Activated naive CD8-positive, alpha-beta T cell treated with anti-CD3 and anti-CD28 coated beads, Interleukin-2, amount 50 U/mL, for 24 hours (primary cell): ENCODE data around the gene TMEM44.
A peak's percentile ranks its signal among the peaks of the same experiment; 100 is the strongest.

Experiments
- ATAC-seq: fragments of 150-1000 bp; cut with Tn5 transposase; one replicate; pipeline ENCODE4 v1.10.0; 2021
- DNase-seq: peaks from one replicate; pipeline ENCODE4 v3.0.0; 2021
- H3K27ac Mint-ChIP-seq: one replicate; pipeline ENCODE4 v1.8.0; 2021; ENCODE audit warnings: mild to moderate bottlenecking, mixed read lengths
- H3K27me3 Mint-ChIP-seq: one replicate; pipeline ENCODE4 v1.8.0; 2021; ENCODE audit warnings: mixed read lengths
- H3K36me3 Mint-ChIP-seq: one replicate; pipeline ENCODE4 v1.8.0; 2021; ENCODE audit warnings: low read depth, mixed read lengths
- H3K4me1 Mint-ChIP-seq: one replicate; pipeline ENCODE4 v1.8.0; 2021; ENCODE audit warnings: mixed read lengths
- H3K4me3 Mint-ChIP-seq: one replicate; pipeline ENCODE4 v1.8.0; 2021; ENCODE audit warnings: mild to moderate bottlenecking, moderate library complexity, mixed read lengths
- H3K9me3 Mint-ChIP-seq: one replicate; pipeline ENCODE4 v1.8.0; 2021; ENCODE audit warnings: mixed read lengths

Gene TMEM44

GRCh38 chr3:194633349-194634004, at the start of gene TMEM44:
Gene TMEM44, minus strand, starts transcription at chr3:194633419. Its CDS starts 204 bp downstream, at chr3:194633215.
- H3K4me1 Mint-ChIP-seq, result peaks cover 7% of the 10 kb centered on the region
- no peaks in the 10 kb centered on the region for H3K9me3 Mint-ChIP-seq
- no peaks in the 10 kb centered on the region for H3K36me3 Mint-ChIP-seq
- peak; percentile 76 for DNase-seq
- peak; percentile 81 for ATAC-seq
- H3K27me3 Mint-ChIP-seq, result no peaks in the 10 kb centered on the region
- H3K27ac Mint-ChIP-seq, result peak within 1 kb of the TSS; percentile 42
- peak within 1 kb of the TSS; percentile 78 for H3K4me3 Mint-ChIP-seq

- no peak overlapping the region for H3K27ac Mint-ChIP-seq
- ATAC-seq (peak; percentile 80), DNase-seq (peak; percentile 54)
- H3K4me1 Mint-ChIP-seq, result peaks cover 47% of the 10 kb centered on the region
- H3K4me3 Mint-ChIP-seq, result peak overlapping the region; percentile 24
- H3K9me3 Mint-ChIP-seq, result no peaks in the 10 kb centered on the region
- H3K36me3 Mint-ChIP-seq, result no peaks in the 10 kb centered on the region
- H3K27me3 Mint-ChIP-seq, result peaks cover 20% of the 10 kb centered on the region
Observed at GRCh38 chr3:194682694-194683310, 49.6 kb upstream of the TMEM44 start.

GRCh38 chr3:194682189-194682693, 49.0 kb upstream of the TMEM44 start:
- H3K4me1 Mint-ChIP-seq, result peaks cover 43% of the 10 kb centered on the region
- H3K27me3 Mint-ChIP-seq, result peaks cover 17% of the 10 kb centered on the region
- H3K4me3 Mint-ChIP-seq, result no peak overlapping the region
- no peaks in the 10 kb centered on the region for H3K9me3 Mint-ChIP-seq
- DNase-seq, result no peak
- H3K36me3 Mint-ChIP-seq, result no peaks in the 10 kb centered on the region
- no peak for ATAC-seq
- no peak overlapping the region for H3K27ac Mint-ChIP-seq

- Mint-ChIP-seq H3K27me3 (peaks cover 15% of the 10 kb centered on the region), H3K36me3 (no peaks in the 10 kb centered on the region), H3K9me3 (no peaks in the 10 kb centered on the region), H3K4me1 (peaks cover 45% of the 10 kb centered on the region), H3K27ac (no peak overlapping the region), H3K4me3 (no peak overlapping the region)
- ATAC-seq (no peak), DNase-seq (no peak)
Observed at GRCh38 chr3:194680888-194681615, 47.8 kb upstream of the TMEM44 start.

GRCh38 chr3:194676471-194676870, 43.3 kb upstream of the TMEM44 start:
- no peak for ATAC-seq
- no peak overlapping the region for H3K4me3 Mint-ChIP-seq
- no peak overlapping the region for H3K27ac Mint-ChIP-seq
- H3K36me3 Mint-ChIP-seq, result no peaks in the 10 kb centered on the region
- no peak for DNase-seq
- peaks cover 4% of the 10 kb centered on the region for H3K27me3 Mint-ChIP-seq
- peaks cover 39% of the 10 kb centered on the region for H3K4me1 Mint-ChIP-seq
- no peaks in the 10 kb centered on the region for H3K9me3 Mint-ChIP-seq

- Mint-ChIP-seq H3K27me3 (peaks cover 4% of the 10 kb centered on the region), H3K9me3 (no peaks in the 10 kb centered on the region), H3K27ac (peak overlapping the region; percentile 87), H3K4me3 (peak overlapping the region; percentile 49), H3K4me1 (peaks cover 46% of the 10 kb centered on the region), H3K36me3 (peaks cover 3% of the 10 kb centered on the region)
- DNase-seq, result no peak
- ATAC-seq, result peak; percentile 71
Observed at GRCh38 chr3:194675680-194676079, 42.5 kb upstream of the TMEM44 start.

GRCh38 chr3:194675081-194675640, 41.9 kb upstream of the TMEM44 start:
- peak; percentile 77 for ATAC-seq
- Mint-ChIP-seq H3K27ac (peak overlapping the region; percentile 87), H3K4me3 (peak overlapping the region; percentile 49), H3K9me3 (no peaks in the 10 kb centered on the region), H3K4me1 (peaks cover 51% of the 10 kb centered on the region), H3K36me3 (peaks cover 3% of the 10 kb centered on the region), H3K27me3 (peaks cover 4% of the 10 kb centered on the region)
- peak; percentile 73 for DNase-seq

- Mint-ChIP-seq H3K27ac (no peak overlapping the region), H3K27me3 (peaks cover 2% of the 10 kb centered on the region), H3K4me3 (peak overlapping the region; percentile 93), H3K4me1 (peaks cover 56% of the 10 kb centered on the region), H3K36me3 (peaks cover 12% of the 10 kb centered on the region), H3K9me3 (no peaks in the 10 kb centered on the region)
- no peak for ATAC-seq
- no peak for DNase-seq
Observed at GRCh38 chr3:194673761-194674160, 40.5 kb upstream of the TMEM44 start.

GRCh38 chr3:194672876-194673275, 39.7 kb upstream of the TMEM44 start:
- H3K4me1 Mint-ChIP-seq, result peaks cover 61% of the 10 kb centered on the region
- H3K27me3 Mint-ChIP-seq, result peaks cover 2% of the 10 kb centered on the region
- H3K36me3 Mint-ChIP-seq, result peaks cover 18% of the 10 kb centered on the region
- peak overlapping the region; percentile 93 for H3K4me3 Mint-ChIP-seq
- DNase-seq (no peak), ATAC-seq (no peak)
- H3K9me3 Mint-ChIP-seq, result no peaks in the 10 kb centered on the region
- peak overlapping the region; percentile 98 for H3K27ac Mint-ChIP-seq

- Mint-ChIP-seq H3K4me3 (peak within 1 kb of the TSS; percentile 93), H3K27ac (peak within 1 kb of the TSS; percentile 98), H3K27me3 (peaks cover 2% of the 10 kb centered on the region), H3K4me1 (peaks cover 62% of the 10 kb centered on the region), H3K9me3 (no peaks in the 10 kb centered on the region), H3K36me3 (peaks cover 22% of the 10 kb centered on the region)
- ATAC-seq (peak; percentile 72), DNase-seq (peak; percentile 88)
Observed at GRCh38 chr3:194671900-194672808, 38.9 kb upstream of the TMEM44 start, which contains the start of gene LSG1. Gene LSG1, minus strand, starts transcription at chr3:194672191. Its CDS starts 29 bp downstream, at chr3:194672162.

GRCh38 chr3:194671511-194671899, 38.3 kb upstream of the TMEM44 start:
- DNase-seq, result no peak
- Mint-ChIP-seq H3K27ac (peak overlapping the region; percentile 98), H3K4me1 (peaks cover 57% of the 10 kb centered on the region), H3K27me3 (no peaks in the 10 kb centered on the region), H3K36me3 (peaks cover 22% of the 10 kb centered on the region), H3K4me3 (peak overlapping the region; percentile 93), H3K9me3 (no peaks in the 10 kb centered on the region)
- ATAC-seq, result no peak

- DNase-seq (no peak), ATAC-seq (no peak)
- Mint-ChIP-seq H3K27ac (no peak overlapping the region), H3K4me1 (peaks cover 28% of the 10 kb centered on the region), H3K36me3 (peaks cover 44% of the 10 kb centered on the region), H3K27me3 (no peaks in the 10 kb centered on the region), H3K4me3 (no peak overlapping the region), H3K9me3 (no peaks in the 10 kb centered on the region)
Observed at GRCh38 chr3:194667363-194667762, 34.1 kb upstream of the TMEM44 start.

- Mint-ChIP-seq H3K36me3 (peaks cover 46% of the 10 kb centered on the region), H3K4me3 (no peak overlapping the region)
Observed at GRCh38 chr3:194664857-194665256, 31.6 kb upstream of the TMEM44 start.

More at GRCh38 chr3:194664857-194665256, 31.6 kb upstream of the TMEM44 start:
- no peak overlapping the region for H3K27ac Mint-ChIP-seq
- H3K27me3 Mint-ChIP-seq, result no peaks in the 10 kb centered on the region
- DNase-seq (no peak), ATAC-seq (no peak)
- H3K9me3 Mint-ChIP-seq, result no peaks in the 10 kb centered on the region
- H3K4me1 Mint-ChIP-seq, result peaks cover 16% of the 10 kb centered on the region
